CD4-positive, alpha-beta T cell treated with Interleukin-12 subunit alpha and Interleukin-12 subunit beta, for 1 hour (primary cell): Measurements from ENCODE around the gene ZBTB11.
A peak's percentile ranks its signal among the peaks of the same experiment; 100 is the strongest.
"Not testable (repeated sequence)": the region's sequence is repeated elsewhere in the genome, so short reads cannot be mapped to it uniquely, and the experiment has no call there.

Experiments
- DNase-seq: peaks from one replicate; pipeline ENCODE4 v3.0.0-alpha.2; 2020

Gene ZBTB11

GRCh38 chr3:101676765-101677435, at the start of gene ZBTB11:
Gene ZBTB11 (minus strand): TSS chr3:101677132. CDS start chr3:101676914, 218 bp downstream.
- DNase-seq: peak; percentile 100

- DNase-seq: no peak
Observed at GRCh38 chr3:101725890-101726275, 49.0 kb upstream of the ZBTB11 start.

GRCh38 chr3:101725194-101725889, 48.4 kb upstream of the ZBTB11 start:
- DNase-seq: peak; percentile 41

- DNase-seq: peak; percentile 87
Observed at GRCh38 chr3:101724329-101725193, 47.6 kb upstream of the ZBTB11 start, which contains the start of gene CEP97. Gene CEP97 (plus strand): TSS chr3:101724614. CDS start chr3:101724677, 63 bp downstream.

GRCh38 chr3:101722394-101723173, 45.7 kb upstream of the ZBTB11 start:
- peak; percentile 39 for DNase-seq

- DNase-seq: no peak
Observed at GRCh38 chr3:101720851-101721840, 44.2 kb upstream of the ZBTB11 start.

- no peak for DNase-seq
Observed at GRCh38 chr3:101719604-101720185, 42.8 kb upstream of the ZBTB11 start.

GRCh38 chr3:101718455-101718854, 41.5 kb upstream of the ZBTB11 start:
- no peak for DNase-seq

GRCh38 chr3:101709126-101709525, 32.2 kb upstream of the ZBTB11 start:
- no peak for DNase-seq

GRCh38 chr3:101704639-101705038, 27.7 kb upstream of the ZBTB11 start:
- DNase-seq: not testable (repeated sequence)

- DNase-seq: no peak
Observed at GRCh38 chr3:101703169-101703568, 26.2 kb upstream of the ZBTB11 start.

GRCh38 chr3:101702726-101703125, 25.8 kb upstream of the ZBTB11 start:
- no peak for DNase-seq

GRCh38 chr3:101701696-101702634, 25.0 kb upstream of the ZBTB11 start:
- DNase-seq: no peak

- peak; percentile 74 for DNase-seq
Observed at GRCh38 chr3:101695779-101696372, 18.9 kb upstream of the ZBTB11 start.

- DNase-seq: not testable (repeated sequence)
Observed at GRCh38 chr3:101694836-101695235, 17.9 kb upstream of the ZBTB11 start.

GRCh38 chr3:101693540-101693939, 16.6 kb upstream of the ZBTB11 start:
- peak; percentile 51 for DNase-seq

GRCh38 chr3:101691685-101692671, 15.0 kb upstream of the ZBTB11 start:
- DNase-seq: not testable (repeated sequence)

- no peak for DNase-seq
Observed at GRCh38 chr3:101690972-101691371, 14.0 kb upstream of the ZBTB11 start.
